T-helper 22 cell (primary cell): ENCODE results near the gene TAL1.

Source experiments
- DNase-seq: peaks from one replicate; pipeline ENCODE4 v3.0.0-alpha.2; 2020; ENCODE audit warnings: low read depth

The TAL1 gene

GRCh38 chr1:47229031-47229885 is 2.8 kb downstream of the TAL1 start:
- DNase-seq = no peak

- no peak for DNase-seq
Measured at GRCh38 chr1:47228644-47229030, 3.4 kb downstream of the TAL1 start.

- no peak for DNase-seq
Measured at GRCh38 chr1:47227341-47228232, 4.4 kb downstream of the TAL1 start.

GRCh38 chr1:47226839-47227215 is 5.2 kb downstream of the TAL1 start:
- DNase-seq = no peak

- no peak for DNase-seq
Measured at GRCh38 chr1:47226121-47226838, 5.7 kb downstream of the TAL1 start.

GRCh38 chr1:47225430-47226100 is 6.5 kb downstream of the TAL1 start:
- no peak for DNase-seq

- DNase-seq = no peak
Measured at GRCh38 chr1:47224676-47225399, 7.2 kb downstream of the TAL1 start.

- DNase-seq = no peak
Measured at GRCh38 chr1:47223921-47224675, 7.9 kb downstream of the TAL1 start.

- no peak for DNase-seq
Measured at GRCh38 chr1:47223174-47223920, 8.7 kb downstream of the TAL1 start.

GRCh38 chr1:47222476-47222875 is 9.5 kb downstream of the TAL1 start:
- DNase-seq = no peak

GRCh38 chr1:47219590-47220220 is 12.3 kb downstream of the TAL1 start:
- no peak for DNase-seq

GRCh38 chr1:47219001-47219400 is 13.0 kb downstream of the TAL1 start:
- no peak for DNase-seq

- DNase-seq = no peak
Measured at GRCh38 chr1:47216278-47217059, 15.6 kb downstream of the TAL1 start.

GRCh38 chr1:47215713-47216112 is 16.3 kb downstream of the TAL1 start:
- no peak for DNase-seq

- DNase-seq = no peak
Measured at GRCh38 chr1:47214549-47214948, 17.5 kb downstream of the TAL1 start.

- DNase-seq = no peak
Measured at GRCh38 chr1:47213230-47213963, 18.6 kb downstream of the TAL1 start.

GRCh38 chr1:47212636-47213229 is 19.3 kb downstream of the TAL1 start:
- no peak for DNase-seq
